GM12873 (cell line): ENCODE results near the gene IFT88.

Source experiments
- TF ChIP-seq, protein P1 (sequence below): IDR thresholded peaks from 2 replicates; pipeline ENCODE4 v1.5.1; 2012; ENCODE audit warnings: low read depth, mild to moderate bottlenecking, moderate library complexity, low read length, control low read depth; ENCODE audit not compliant: insufficient read depth; ENCODE audit errors: missing control alignments

IFT88 gene

DNA sequence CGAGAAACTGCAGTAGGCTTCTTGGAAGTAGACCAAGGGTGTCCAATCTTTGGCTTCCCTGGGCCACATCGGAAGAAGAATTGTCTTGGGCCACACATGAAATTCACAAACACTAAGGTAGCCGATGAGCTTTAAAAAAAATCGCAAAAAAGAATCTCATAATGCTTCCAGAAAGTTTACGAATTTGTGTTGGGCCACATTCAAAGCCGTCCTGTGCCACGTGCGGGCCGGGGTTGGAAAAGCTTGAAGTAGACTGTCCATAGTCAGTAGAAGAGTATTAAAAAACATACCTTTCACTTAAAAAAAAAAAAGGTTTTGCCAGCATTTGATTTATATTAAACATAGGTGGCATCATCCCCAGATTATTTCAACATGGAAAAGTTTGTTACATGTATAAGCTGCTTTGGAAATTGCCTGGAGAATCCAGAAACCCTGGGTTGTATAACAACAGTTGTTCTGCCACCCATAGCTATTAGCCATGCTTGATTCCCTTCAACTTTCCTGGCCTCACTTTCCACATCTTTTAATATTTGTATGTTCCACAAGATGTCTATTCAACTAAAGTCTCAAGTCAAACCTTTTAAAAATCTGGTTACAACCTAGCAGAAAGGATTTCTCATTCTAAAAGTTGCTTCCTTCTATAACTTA is 1.0 kb downstream of the IFT88 start:
- TF ChIP-seq, protein P1, sequence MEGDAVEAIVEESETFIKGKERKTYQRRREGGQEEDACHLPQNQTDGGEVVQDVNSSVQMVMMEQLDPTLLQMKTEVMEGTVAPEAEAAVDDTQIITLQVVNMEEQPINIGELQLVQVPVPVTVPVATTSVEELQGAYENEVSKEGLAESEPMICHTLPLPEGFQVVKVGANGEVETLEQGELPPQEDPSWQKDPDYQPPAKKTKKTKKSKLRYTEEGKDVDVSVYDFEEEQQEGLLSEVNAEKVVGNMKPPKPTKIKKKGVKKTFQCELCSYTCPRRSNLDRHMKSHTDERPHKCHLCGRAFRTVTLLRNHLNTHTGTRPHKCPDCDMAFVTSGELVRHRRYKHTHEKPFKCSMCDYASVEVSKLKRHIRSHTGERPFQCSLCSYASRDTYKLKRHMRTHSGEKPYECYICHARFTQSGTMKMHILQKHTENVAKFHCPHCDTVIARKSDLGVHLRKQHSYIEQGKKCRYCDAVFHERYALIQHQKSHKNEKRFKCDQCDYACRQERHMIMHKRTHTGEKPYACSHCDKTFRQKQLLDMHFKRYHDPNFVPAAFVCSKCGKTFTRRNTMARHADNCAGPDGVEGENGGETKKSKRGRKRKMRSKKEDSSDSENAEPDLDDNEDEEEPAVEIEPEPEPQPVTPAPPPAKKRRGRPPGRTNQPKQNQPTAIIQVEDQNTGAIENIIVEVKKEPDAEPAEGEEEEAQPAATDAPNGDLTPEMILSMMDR, result no peak

DNA sequence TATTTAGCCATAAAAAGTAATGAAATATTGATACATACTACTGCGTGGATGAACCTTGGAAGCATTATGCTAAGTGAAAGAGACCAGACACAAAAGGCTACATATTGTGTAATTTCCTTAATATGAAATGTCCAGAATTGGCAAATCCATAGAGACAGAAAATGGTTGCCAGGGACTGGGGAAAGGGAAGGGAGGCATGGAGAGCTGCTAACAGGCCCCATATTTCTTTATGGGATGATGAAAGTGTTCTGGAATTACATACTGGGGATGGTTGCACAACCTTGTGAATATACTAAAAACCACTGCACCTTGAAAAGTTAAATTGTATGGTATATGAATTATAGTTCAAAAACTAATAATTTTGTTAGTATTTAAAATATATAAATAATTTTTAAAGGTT is 3.6 kb downstream of the IFT88 start:
- TF ChIP-seq, protein P1, result no peak

DNA sequence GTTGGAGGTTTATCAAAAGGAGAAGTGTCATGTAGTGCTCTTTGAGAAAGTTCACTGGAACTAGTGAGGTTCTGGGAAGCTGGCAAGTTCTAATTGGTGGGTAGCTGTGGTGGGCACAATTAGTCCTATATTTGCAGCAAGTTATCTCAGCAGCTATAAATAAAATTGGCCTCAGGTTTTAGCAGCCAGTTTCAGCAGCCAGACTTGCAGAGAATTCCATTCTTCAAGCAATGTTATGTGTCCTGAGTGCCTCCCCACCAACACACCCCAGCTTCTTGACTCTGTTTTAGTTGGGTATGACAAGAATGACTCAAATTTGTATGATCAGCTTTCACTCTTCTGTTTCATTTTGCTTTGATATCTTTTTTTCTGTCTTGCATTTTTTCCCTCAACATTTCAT is 4.7 kb downstream of the IFT88 start:
- TF ChIP-seq, protein P1, result no peak

DNA sequence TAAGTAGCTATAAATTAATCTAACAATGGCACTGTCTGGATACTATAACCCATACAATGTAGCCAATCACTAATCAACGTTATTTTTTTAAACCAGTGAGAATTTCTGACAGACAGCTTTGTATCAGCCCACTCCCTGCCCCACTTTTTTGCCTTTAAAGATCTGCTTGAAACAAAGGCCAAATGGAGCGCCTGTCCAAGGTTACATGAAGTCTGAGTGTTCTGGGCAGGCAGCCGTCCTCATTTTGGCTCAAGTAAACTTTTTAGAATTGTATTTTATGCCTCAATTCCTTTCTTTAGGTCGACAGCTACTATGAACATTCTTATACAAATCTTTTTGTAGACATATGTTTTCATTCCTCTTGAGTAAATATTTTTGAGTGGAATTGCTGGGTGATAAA is 6.2 kb downstream of the IFT88 start:
- TF ChIP-seq, protein P1, result no peak

DNA sequence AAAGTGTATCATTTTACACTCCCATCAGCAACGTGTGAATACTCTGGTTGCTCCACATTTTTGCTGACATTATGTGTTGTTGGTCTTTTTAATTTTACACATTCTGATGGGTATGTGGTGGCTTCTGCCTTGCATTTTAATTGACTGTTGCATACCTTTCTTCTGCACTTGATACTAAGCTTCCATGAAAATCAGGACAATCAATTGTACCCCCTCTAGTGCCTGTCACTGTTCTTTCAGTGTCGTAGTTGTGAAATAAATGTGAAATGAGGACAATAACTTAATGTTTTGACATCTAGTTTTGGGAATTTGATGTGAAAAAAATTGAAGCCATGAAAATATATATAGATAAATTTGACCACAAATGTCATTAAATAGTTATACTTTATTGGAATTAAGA is 6.7 kb downstream of the IFT88 start:
- TF ChIP-seq, protein P1, result no peak

DNA sequence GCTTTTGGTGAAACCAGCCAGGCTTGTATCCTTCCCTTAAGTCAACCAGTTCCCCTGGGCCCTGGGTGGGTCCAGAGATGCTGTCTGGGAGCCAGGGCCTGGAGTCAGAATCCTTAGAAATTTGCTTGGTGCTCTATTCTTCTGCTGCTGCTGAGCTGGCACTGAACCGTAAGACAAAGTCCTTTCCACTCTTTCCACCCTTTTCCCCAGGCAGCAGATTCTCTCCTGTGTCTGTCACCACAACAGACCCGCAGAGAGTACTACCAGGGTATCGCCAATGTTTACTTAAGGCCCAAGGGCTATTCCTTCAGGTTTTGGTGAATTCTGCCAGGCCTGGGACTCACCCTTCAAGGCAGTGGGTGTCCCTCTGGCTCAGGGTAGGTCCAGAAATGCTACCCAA is 12.2 kb downstream of the IFT88 start:
- TF ChIP-seq, protein P1, result no peak

DNA sequence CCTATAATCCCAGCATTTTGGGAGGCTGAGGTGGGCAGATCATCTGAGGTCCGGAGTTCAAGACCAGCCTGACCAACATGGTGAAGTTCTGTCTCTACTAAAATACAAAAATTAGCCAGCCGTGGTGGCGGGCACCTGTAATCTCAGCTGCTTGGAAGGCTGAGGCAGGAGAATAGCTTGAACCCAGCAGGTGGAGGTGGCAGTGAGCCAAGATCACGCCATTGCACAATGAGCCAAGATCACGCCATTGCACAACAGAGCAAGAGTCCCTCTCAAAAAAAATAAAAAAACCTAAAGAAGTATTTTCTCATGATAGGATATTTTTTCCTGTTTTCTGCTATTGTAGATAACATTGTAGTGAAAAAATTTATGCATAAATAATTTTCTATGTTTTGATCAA is 13.3 kb downstream of the IFT88 start:
- TF ChIP-seq, protein P1, result no peak
